Testis (tissue), 2 donors: Measurements from ENCODE around the gene SWAP70.

ENCODE experiments used
- CTCF ChIP-seq, 3 experiments: fragments of 450-650 bp in 2 of 3; fragments of 200-600 bp in 1 of 3; sonication (generic) in 1 of 3; IDR thresholded peaks; one replicate each; pipeline ENCODE4 v1.5.1; 2016 to 2019; ENCODE audit warnings: antibody characterized with exemption in 3 of 3, mild to moderate bottlenecking in 2 of 3, moderate library complexity in 1 of 3
- POLR2A ChIP-seq: fragments of 450-650 bp; IDR thresholded peaks from one replicate; pipeline ENCODE4 v1.6.1; 2017; ENCODE audit warnings: antibody characterized with exemption, mild to moderate bottlenecking, moderate library complexity

- TF ChIP-seq CTCF (IDR thresholded peaks at IDR 0.05) (no peak), POLR2A (no peak)
Measured at GRCh38 chr11:9738707-9739106, 74.8 kb downstream of the SWAP70 start.
